IPS-20b (cell line): ENCODE measurements around the gene PPP2R5A.
"Not testable (repeated sequence)": the region's sequence is repeated elsewhere in the genome, so short reads cannot be mapped to it uniquely, and the experiment has no call there.

Source experiments
- H3K27ac ChIP-seq: one replicate; pipeline ENCODE4 v1.5.1; 2013; ENCODE audit warnings: low read length
- H3K27me3 ChIP-seq: 2 replicates; pipeline ENCODE4 v1.6.1; 2013; ENCODE audit warnings: mild to moderate bottlenecking, low read length, inconsistent platforms; ENCODE audit not compliant: insufficient read depth
- H3K36me3 ChIP-seq: 2 replicates; pipeline ENCODE4 v1.6.1; 2013; ENCODE audit warnings: low read depth, mild to moderate bottlenecking, inconsistent platforms, low read length, moderate library complexity; ENCODE audit not compliant: insufficient read depth
- H3K4me1 ChIP-seq: 2 replicates; pipeline ENCODE4 v1.6.1; 2013; ENCODE audit warnings: mild to moderate bottlenecking, control low read depth, inconsistent platforms, low read length, moderate library complexity; ENCODE audit not compliant: insufficient read depth
- H3K4me3 ChIP-seq: 2 replicates; pipeline ENCODE4 v1.5.1; 2013; ENCODE audit warnings: mild to moderate bottlenecking, low read length, inconsistent platforms
- H3K9ac ChIP-seq: 2 replicates; pipeline ENCODE4 v1.6.1; 2013; ENCODE audit warnings: low read depth, mild to moderate bottlenecking, inconsistent platforms, low read length, moderate library complexity
- H3K9me3 ChIP-seq: 2 replicates; pipeline ENCODE4 v1.6.1; 2013; ENCODE audit warnings: mild to moderate bottlenecking, low read depth, low read length, inconsistent platforms; ENCODE audit not compliant: insufficient read depth

PPP2R5A gene

DNA sequence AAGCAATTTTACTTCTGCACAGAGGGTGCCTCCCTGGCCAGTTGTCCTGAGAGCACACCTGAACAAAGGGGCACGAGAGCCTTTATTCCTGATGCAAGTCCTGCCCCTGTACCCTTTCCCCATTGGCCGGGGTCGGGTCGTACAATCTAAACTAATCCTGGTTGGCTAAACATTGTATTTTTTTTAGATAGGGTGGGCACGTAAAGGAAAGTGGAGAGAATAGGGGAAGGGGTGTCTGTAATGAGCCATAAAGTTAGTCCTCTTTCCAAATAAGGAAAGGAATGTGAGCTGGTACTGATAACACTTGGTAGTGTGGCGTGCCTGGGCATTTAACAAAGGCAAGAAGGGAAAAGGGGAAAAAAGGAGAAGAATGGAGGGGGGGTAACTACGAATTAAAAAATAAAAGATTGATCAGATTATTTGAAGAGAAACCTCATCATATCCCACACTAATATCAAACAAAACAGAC is 20.8 kb downstream of the PPP2R5A start:
- H3K36me3 ChIP-seq, H3K27ac ChIP-seq: not testable (repeated sequence)

DNA sequence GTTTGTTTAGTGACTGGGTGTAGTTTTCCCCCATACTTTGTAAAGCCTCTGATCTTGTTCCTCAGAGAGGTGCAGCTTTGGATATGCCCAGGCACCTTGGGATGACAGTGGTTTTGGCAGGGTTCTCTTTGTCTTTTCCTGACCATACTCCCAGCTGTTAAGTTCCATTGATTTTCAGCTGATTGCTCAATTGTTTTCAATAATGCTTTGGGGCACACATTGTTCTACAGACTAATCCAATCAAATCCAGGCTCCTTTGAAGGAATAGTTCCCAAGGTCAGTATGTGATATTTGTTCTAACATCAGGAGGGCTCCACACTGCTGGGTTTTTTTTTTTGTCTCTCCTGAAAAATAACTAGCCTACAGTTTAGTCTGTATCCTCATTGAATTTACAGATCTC is 24.8 kb downstream of the PPP2R5A start:
- H3K9ac ChIP-seq, result no peak overlapping the region; the same call in 1 of the 2 replicates
- H3K4me3 ChIP-seq, result no peak overlapping the region
- no peaks in the 10 kb centered on the region for H3K9me3 ChIP-seq
- peaks cover 14% of the 10 kb centered on the region; the same call in 1 of the 2 replicates for H3K4me1 ChIP-seq
- no peaks in the 10 kb centered on the region for H3K27me3 ChIP-seq
- no peaks in the 10 kb centered on the region for H3K36me3 ChIP-seq
- no peak overlapping the region for H3K27ac ChIP-seq

More for the DNA sequence above, 20.8 kb downstream of the PPP2R5A start:
- not testable (repeated sequence) for H3K4me3 ChIP-seq, H3K9me3 ChIP-seq, H3K9ac ChIP-seq, H3K27me3 ChIP-seq
- peaks cover 14% of the 10 kb centered on the region; the same call in 1 of the 2 replicates for H3K4me1 ChIP-seq

DNA sequence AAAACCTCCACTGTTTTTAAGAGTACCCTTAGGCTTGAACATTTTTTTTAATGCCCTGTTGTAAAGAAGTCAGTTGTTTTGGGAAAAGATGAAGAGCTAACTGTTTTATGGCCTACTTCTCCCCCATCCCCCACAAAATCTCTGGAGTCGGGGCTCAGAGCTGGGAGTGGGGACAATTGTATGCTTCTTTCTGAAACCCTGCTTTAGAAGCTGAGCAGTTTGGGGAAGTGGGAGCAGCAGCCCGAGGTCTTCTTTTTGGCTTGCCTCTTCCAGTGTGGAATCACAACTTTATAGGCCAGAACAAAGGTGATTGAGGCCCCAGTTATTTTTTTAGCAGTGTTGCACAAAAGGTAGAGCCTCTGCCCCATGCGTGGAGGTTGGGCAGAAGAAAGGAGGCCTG is 25.2 kb downstream of the PPP2R5A start:
- no peaks in the 10 kb centered on the region for H3K9me3 ChIP-seq

DNA sequence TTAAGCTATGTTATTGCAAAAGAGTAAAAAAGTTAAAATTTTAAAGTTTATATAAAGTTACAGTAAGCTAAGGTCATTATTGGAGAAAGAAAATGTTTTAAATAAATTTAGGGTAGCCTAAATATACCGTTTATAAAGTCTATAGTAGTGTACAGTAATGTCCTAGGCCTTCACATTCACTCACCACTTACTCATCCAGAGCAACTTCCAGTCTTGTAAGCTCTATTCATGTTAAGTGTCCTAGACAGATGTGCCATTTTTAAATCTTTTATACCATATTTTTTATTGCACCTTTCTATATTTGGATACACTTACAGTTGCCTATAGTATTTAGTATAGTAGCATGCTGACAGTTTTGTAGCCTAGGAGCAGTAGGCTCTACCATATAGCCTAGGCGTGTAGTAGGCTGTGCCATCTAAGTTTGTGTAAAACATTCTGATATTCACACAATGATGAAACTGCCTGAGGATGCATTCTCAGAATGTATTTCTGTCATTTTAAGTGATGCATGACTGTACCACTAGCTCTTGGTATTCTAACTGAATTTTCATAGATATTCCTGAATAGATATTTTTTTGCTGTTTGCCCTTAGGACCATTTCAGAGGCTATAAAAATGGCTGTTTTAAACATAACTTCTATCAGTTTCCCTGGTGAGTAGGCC is 26.8 kb downstream of the PPP2R5A start:
- H3K36me3 ChIP-seq, result no peaks in the 10 kb centered on the region
- no peaks in the 10 kb centered on the region for H3K9me3 ChIP-seq
- no peak overlapping the region for H3K27ac ChIP-seq
- H3K4me3 ChIP-seq, result no peak overlapping the region
- no peaks in the 10 kb centered on the region for H3K27me3 ChIP-seq
- no peak overlapping the region for H3K9ac ChIP-seq
- H3K4me1 ChIP-seq, result peaks cover 19% of the 10 kb centered on the region; the same call in 1 of the 2 replicates

More for the DNA sequence above, 25.2 kb downstream of the PPP2R5A start:
- H3K9ac ChIP-seq, result no peak overlapping the region; the same call in 1 of the 2 replicates
- H3K4me3 ChIP-seq, result no peak overlapping the region
- no peak overlapping the region for H3K27ac ChIP-seq
- peaks cover 14% of the 10 kb centered on the region; the same call in 1 of the 2 replicates for H3K4me1 ChIP-seq
- no peaks in the 10 kb centered on the region for H3K36me3 ChIP-seq
- no peaks in the 10 kb centered on the region for H3K27me3 ChIP-seq

DNA sequence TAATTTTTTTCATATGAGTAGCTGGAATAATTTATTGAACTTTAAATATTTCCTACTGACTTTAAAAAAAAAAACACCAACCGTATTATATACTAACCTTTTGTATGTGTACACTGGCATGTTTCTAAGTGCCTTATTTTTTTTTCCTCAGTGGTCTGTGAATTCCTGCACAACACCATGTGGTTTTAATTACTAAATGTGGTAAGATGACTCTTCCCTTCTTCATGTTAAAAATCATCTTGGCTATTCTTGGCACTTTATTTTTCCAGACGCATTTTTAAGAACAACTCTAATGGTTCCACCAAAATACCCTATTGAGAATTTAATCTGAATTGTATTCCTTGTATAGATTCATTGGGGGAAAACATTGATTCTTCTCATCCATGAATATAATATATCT is 28.4 kb downstream of the PPP2R5A start:
- Histone ChIP-seq H3K27ac (no peak overlapping the region), H3K4me1 (peaks cover 19% of the 10 kb centered on the region; the same call in 1 of the 2 replicates), H3K9ac (no peak overlapping the region), H3K27me3 (no peaks in the 10 kb centered on the region), H3K36me3 (no peaks in the 10 kb centered on the region), H3K4me3 (no peak overlapping the region), H3K9me3 (no peaks in the 10 kb centered on the region)

DNA sequence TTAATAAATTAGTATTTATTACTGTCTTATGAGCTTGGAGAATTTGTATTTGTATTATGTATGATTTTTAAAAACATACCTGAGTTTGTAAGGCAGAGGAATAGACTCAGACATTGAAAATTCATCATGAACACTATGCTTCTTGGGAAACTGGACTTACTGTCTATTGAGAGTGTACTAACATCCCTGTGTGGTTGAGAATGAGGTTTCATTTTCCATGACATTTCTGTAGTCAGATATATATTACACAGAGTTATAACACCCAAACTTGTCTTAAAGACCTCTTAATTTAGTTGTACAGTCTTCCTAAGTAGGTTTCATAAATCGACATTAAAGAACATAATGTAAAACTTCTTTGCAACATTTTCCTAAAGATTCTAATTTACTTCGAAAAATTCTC is 30.0 kb downstream of the PPP2R5A start:
- Histone ChIP-seq H3K27ac (no peak overlapping the region), H3K27me3 (no peaks in the 10 kb centered on the region), H3K9ac (no peak overlapping the region), H3K9me3 (no peaks in the 10 kb centered on the region), H3K4me3 (no peak overlapping the region), H3K36me3 (no peaks in the 10 kb centered on the region), H3K4me1 (peaks cover 13% of the 10 kb centered on the region; the same call in 1 of the 2 replicates)

DNA sequence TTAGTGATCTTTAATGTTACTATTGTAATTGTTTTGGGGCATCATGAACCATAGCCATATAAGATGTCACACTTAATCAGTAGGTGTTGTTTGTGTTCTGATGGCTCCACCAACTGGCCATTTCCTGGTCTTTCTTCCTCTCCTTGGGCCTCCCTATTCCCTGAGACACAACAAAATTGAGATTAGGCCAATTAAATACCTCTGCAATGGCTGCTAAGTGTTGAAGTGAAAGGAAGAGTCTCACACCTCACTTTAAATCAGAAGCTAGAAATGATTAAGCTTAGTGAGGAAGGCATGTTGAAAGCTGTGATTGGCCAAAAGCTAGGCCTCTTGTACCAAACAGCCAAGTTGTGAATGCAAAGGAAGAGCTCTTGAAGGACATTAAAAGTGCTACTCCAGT is 30.7 kb downstream of the PPP2R5A start:
- no peaks in the 10 kb centered on the region for H3K9me3 ChIP-seq
- H3K27ac ChIP-seq, result no peak overlapping the region
- no peaks in the 10 kb centered on the region for H3K27me3 ChIP-seq
- H3K4me1 ChIP-seq, result peaks cover 6% of the 10 kb centered on the region; the same call in 1 of the 2 replicates
- H3K36me3 ChIP-seq, result no peaks in the 10 kb centered on the region
- H3K9ac ChIP-seq, result no peak overlapping the region
- no peak overlapping the region for H3K4me3 ChIP-seq

DNA sequence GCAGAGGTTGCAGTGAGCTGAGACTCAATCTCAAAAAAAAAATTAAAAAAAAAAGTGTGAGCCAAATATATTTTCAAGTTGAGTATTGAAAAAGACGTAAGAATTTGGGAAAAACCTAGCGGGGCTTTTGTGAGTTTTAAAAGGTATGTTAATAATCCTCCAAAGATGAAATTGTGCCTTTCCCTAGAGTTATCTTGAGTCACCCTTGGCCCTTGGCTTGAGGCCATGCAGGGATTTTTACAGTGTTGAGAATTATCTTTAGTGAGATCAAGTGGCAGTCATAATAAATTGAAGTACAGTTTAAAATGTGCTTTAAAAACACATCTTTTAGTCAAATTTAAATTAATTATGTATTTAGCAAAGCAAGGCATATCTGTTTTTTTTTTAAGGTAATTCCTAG is 32.7 kb downstream of the PPP2R5A start:
- Histone ChIP-seq H3K4me1 (0 out of 2 replicates have a peak, but pooled peaks cover 5% of the 10 kb centered on the region), H3K27ac (no peak overlapping the region), H3K9ac (no peak overlapping the region), H3K36me3 (no peaks in the 10 kb centered on the region), H3K27me3 (no peaks in the 10 kb centered on the region), H3K9me3 (no peaks in the 10 kb centered on the region), H3K4me3 (no peak overlapping the region)

DNA sequence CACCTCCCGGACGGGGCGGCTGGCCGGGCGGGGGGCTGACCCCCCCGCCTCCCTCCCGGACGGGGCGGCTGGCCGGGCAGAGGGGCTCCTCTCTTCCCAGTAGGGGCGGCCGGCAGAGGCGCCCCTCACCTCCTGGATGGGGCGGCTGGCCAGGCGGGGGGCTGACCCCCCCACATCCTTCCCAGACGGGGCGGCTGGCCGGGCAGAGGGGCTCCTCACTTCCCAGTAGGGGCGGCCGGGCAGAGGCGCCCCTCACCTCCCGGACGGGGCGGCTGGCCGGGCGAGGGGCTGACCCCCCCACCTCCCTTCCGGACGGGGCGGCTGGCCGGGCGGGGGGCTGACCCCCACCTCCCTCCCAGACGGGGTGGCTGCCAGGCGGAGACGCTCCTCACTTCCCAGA is 35.8 kb downstream of the PPP2R5A start:
- not testable (repeated sequence) for H3K27me3 ChIP-seq, H3K4me3 ChIP-seq, H3K36me3 ChIP-seq, H3K27ac ChIP-seq, H3K9me3 ChIP-seq, H3K4me1 ChIP-seq, H3K9ac ChIP-seq

DNA sequence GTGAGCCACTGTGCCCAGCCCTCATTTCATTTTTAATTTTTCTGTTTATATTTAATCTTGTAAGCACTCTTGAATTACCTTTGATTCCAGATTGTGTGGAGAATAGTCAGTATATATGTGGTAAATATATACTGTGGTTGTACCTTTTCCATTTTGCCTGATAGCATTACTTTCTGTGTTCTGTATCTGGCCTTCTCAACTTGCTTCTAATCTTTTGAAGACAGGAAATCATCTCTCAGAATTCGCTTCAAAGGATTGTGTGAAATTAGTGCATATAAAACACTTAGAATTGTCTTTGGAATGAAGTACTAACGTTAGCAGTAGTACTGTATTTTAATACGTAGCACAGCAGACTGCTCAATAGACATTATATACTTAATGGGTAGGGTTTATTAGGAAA is 37.9 kb downstream of the PPP2R5A start:
- H3K27ac ChIP-seq, result no peak overlapping the region
- H3K27me3 ChIP-seq, result no peaks in the 10 kb centered on the region
- no peaks in the 10 kb centered on the region for H3K4me1 ChIP-seq
- no peaks in the 10 kb centered on the region for H3K9me3 ChIP-seq
- H3K9ac ChIP-seq, result no peak overlapping the region
- H3K36me3 ChIP-seq, result no peaks in the 10 kb centered on the region
- no peak overlapping the region for H3K4me3 ChIP-seq

DNA sequence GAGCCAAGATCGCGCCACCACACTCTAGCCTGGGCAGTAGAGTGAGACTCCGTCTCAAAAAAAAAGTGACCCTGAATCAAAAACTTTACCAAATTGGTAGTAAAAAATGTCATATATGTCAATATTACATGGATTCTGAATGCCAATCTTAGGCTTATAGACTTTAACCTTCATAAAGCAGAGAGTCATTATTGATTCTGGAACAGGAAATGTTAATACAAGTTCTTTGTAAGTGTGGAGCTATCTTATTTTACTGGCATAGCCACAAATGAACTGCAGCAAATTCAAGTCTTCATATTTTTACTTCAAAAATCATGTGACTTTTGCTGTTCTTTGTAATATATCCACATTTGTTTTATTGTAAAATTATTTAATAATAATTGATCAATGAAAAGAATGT is 41.3 kb downstream of the PPP2R5A start:
- Histone ChIP-seq H3K4me3 (no peak overlapping the region), H3K27ac (no peak overlapping the region), H3K9ac (no peak overlapping the region), H3K4me1 (no peaks in the 10 kb centered on the region), H3K27me3 (no peaks in the 10 kb centered on the region), H3K36me3 (no peaks in the 10 kb centered on the region), H3K9me3 (no peaks in the 10 kb centered on the region)

DNA sequence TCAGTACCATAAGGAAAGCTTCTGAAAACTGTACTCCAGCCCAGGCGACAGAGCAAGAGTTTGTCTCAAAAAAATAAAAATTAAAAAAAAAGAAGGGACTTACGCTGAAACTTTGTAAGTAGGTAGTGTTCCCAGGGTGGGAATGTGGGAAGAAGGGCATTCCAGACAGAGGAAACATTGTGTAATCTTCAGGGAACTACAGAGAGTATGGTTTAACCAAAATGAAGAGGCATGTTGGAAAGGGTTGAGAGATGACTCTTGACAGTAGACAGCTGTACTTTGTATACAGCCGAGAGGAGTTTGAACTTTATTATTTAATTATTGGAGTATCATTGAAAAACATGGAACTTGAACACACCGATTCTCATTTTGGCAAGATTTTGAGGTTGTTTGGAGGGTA is 43.0 kb downstream of the PPP2R5A start:
- Histone ChIP-seq H3K27me3 (no peaks in the 10 kb centered on the region), H3K9me3 (no peaks in the 10 kb centered on the region), H3K4me1 (no peaks in the 10 kb centered on the region), H3K36me3 (peaks cover under 1% of the 10 kb centered on the region; the same call in 1 of the 2 replicates), H3K4me3 (no peak overlapping the region), H3K9ac (no peak overlapping the region), H3K27ac (no peak overlapping the region)
